ENCODE data around the gene TFDP2.

GRCh38 chr3:142104763-142105162, 44.6 kb downstream of the TFDP2 start:
- no peak for TF ChIP-seq CTCF (tag by site-specific recombination; IDR thresholded peaks at IDR 0.05)
- no peak for TF ChIP-seq ZNF777 (tag by site-specific recombination; IDR thresholded peaks at IDR 0.05; ENCODE audit: borderline replicate concordance)
